GM20000 (cell line): ENCODE results near the gene RGS9.

Experiments
- DNase-seq: peaks from one replicate; pipeline ENCODE4 v3.0.0; 2012; ENCODE audit warnings: low spot score
- CTCF ChIP-seq: IDR thresholded peaks from 2 replicates; pipeline ENCODE4 v1.5.1; 2012; ENCODE audit warnings: mild to moderate bottlenecking, control low read depth; ENCODE audit errors: extremely low read depth, missing control alignments

The RGS9 gene

GRCh38 chr17:65147955-65148354, 10.8 kb downstream of the RGS9 start:
- DNase-seq: no peak

GRCh38 chr17:65154770-65155589, 17.8 kb downstream of the RGS9 start:
- TF ChIP-seq CTCF: no peak
- peak; percentile 72 for DNase-seq

More at GRCh38 chr17:65147955-65148354, 10.8 kb downstream of the RGS9 start:
- TF ChIP-seq CTCF: no peak

GRCh38 chr17:65155622-65156021, 18.5 kb downstream of the RGS9 start:
- peak; percentile 42 for DNase-seq
- no peak for TF ChIP-seq CTCF

GRCh38 chr17:65156185-65156834, 19.1 kb downstream of the RGS9 start:
- DNase-seq: no peak
- no peak for TF ChIP-seq CTCF

- no peak for TF ChIP-seq CTCF
Observed at GRCh38 chr17:65156835-65157565, 19.8 kb downstream of the RGS9 start.

GRCh38 chr17:65158041-65158440, 20.9 kb downstream of the RGS9 start:
- TF ChIP-seq CTCF: no peak

More at GRCh38 chr17:65156835-65157565, 19.8 kb downstream of the RGS9 start:
- no peak for DNase-seq

GRCh38 chr17:65158622-65159021, 21.5 kb downstream of the RGS9 start:
- no peak for DNase-seq
- no peak for TF ChIP-seq CTCF

More at GRCh38 chr17:65158041-65158440, 20.9 kb downstream of the RGS9 start:
- no peak for DNase-seq
